ENCODE data around the gene ALG12. TPM values are rescaled to one million over a fixed set of nuclear protein-coding genes. Genes with fewer than 3 reads are reported as not detected.

ALG12 gene
- polyA plus RNA-seq, 4 donors = 19.7 to 40.9 (median 28.1) TPM

GRCh38 chr22:49871482-49871881 is 46.8 kb downstream of the ALG12 start:
- no peak for DNase-seq (ENCODE audit: low read depth in 4 of 4, low spot score in 3 of 4)

- no peak for DNase-seq (ENCODE audit: low read depth in 4 of 4, low spot score in 3 of 4)
These were observed 48.2 kb downstream of the ALG12 start for GRCh38 chr22:49869845-49870712.

- DNase-seq (ENCODE audit: low read depth in 4 of 4, low spot score in 3 of 4) = no peak
These were observed 49.0 kb downstream of the ALG12 start for GRCh38 chr22:49869086-49869830.

- DNase-seq (ENCODE audit: low read depth in 4 of 4, low spot score in 3 of 4) = no peak
These were observed 50.7 kb downstream of the ALG12 start for GRCh38 chr22:49867303-49868265.

GRCh38 chr22:49866646-49867045 is 51.6 kb downstream of the ALG12 start:
- DNase-seq (ENCODE audit: low read depth in 4 of 4, low spot score in 3 of 4) = no peak

- no peak for DNase-seq (ENCODE audit: low read depth in 4 of 4, low spot score in 3 of 4)
These were observed 52.1 kb downstream of the ALG12 start for GRCh38 chr22:49866134-49866533.

- no peak for DNase-seq (ENCODE audit: low read depth in 4 of 4, low spot score in 3 of 4)
These were observed 53.1 kb downstream of the ALG12 start for GRCh38 chr22:49865156-49865555.

- no peak for DNase-seq (ENCODE audit: low read depth in 4 of 4, low spot score in 3 of 4)
These were observed 54.3 kb downstream of the ALG12 start for GRCh38 chr22:49863931-49864330.

- DNase-seq (ENCODE audit: low read depth in 4 of 4, low spot score in 3 of 4) = no peak
These were observed 55.8 kb downstream of the ALG12 start for GRCh38 chr22:49862496-49862776.

- no peak for DNase-seq (ENCODE audit: low read depth in 4 of 4, low spot score in 3 of 4)
These were observed 56.4 kb downstream of the ALG12 start for GRCh38 chr22:49861642-49862495.

- no peak for DNase-seq (ENCODE audit: low read depth in 4 of 4, low spot score in 3 of 4)
These were observed 59.4 kb downstream of the ALG12 start for GRCh38 chr22:49858827-49859226.

- no peak for DNase-seq (ENCODE audit: low read depth in 4 of 4, low spot score in 3 of 4)
These were observed 61.2 kb downstream of the ALG12 start for GRCh38 chr22:49856766-49857618.

GRCh38 chr22:49856343-49856742 is 61.9 kb downstream of the ALG12 start:
- no peak for DNase-seq (ENCODE audit: low read depth in 4 of 4, low spot score in 3 of 4)

GRCh38 chr22:49855251-49855911 is 62.9 kb downstream of the ALG12 start:
- DNase-seq (ENCODE audit: low read depth in 4 of 4, low spot score in 3 of 4) = no peak

- peak in 1 of 4 donors; percentile 12 for DNase-seq (ENCODE audit: low read depth in 4 of 4, low spot score in 3 of 4)
These were observed 64.0 kb downstream of the ALG12 start for GRCh38 chr22:49853981-49854831.

GRCh38 chr22:49852898-49853894 is 65.0 kb downstream of the ALG12 start, which contains the start of gene ZBED4:
Gene ZBED4, plus strand, starts transcription at chr22:49853844. Its CDS starts 29,819 bp downstream, at chr22:49883663.
- DNase-seq (ENCODE audit: low read depth in 4 of 4, low spot score in 3 of 4) = peak; percentile 91 to 94 (median 92)
